HG03378 (cell line): Measurements from ENCODE around the gene KRTAP3-1.
"Not testable (repeated sequence)": the region's sequence is repeated elsewhere in the genome, so short reads cannot be mapped to it uniquely, and the experiment has no call there.

Experiments used
- ATAC-seq: cut with Tn5 transposase; IDR thresholded peaks from one replicate; pipeline ENCODE4 v1.9.1; 2021; ENCODE audit warnings: mild to moderate bottlenecking, moderate library complexity; ENCODE audit not compliant: unreplicated experiment

KRTAP3-1 gene

DNA sequence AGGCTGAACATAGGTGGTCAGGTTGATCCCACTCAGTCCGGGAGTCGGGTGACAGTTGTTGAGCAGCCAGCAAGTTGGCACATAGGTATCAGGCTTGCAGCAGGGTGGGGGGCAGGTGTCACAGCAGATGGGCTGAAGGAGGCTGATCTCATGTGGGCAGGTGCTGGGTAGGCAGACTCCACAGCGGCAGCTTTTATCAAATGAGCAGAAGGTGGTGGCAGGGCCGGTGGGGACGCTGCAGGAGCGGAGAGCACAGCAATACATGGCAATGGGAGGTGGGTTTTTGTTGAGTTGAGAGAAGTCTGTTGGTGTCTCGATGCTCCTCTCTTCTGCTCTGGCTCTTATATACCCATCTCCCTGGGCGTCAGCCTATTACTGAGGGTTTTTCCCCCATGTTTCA, at the start of gene KRTAP3-1:
Gene KRTAP3-1, minus strand, starts transcription at position 318 of the 400 bp plus-strand sequence. Its CDS starts 54 bp downstream, at position 264.
- ATAC-seq, result no peak

DNA sequence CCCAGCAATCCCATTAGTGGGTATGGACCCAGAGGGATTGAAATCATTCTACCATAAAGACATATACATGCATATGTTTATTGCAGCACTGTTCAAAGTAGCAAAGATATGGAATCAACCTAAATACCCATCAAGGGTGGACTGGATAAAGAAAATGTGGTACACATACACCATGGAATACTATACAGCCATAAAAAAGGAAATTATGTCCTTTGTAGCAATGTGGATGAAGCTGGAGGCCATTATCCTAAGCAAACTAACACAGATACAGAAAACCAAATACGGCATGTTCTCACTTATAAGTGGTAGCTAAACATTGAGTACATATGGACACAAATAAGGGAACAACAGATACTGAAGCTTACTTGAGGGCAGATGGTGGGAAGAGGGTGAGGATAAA, 48.6 kb upstream of the KRTAP3-1 start:
- no peak for ATAC-seq

DNA sequence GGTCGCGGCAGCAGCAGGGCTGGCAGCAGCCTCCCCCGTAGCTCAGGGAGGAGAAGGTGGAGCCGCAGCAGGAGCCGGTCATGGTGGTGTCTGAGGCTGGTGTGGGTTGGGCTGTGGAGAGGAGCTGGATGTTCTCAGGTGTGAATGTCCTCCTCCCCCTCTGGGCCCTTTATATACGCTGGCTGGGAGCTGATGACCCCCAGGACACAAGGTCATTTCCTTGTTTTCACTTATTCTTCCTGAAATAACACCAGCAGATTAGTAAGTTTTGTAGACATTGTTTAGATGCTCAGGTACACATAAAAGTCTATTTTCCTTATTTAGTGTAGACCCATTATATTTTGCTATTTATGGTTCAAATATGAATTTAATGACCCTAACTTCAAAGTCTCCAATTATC, 46.2 kb upstream of the KRTAP3-1 start, which contains the start of gene KRTAP2-2:
Gene KRTAP2-2, minus strand, starts transcription at position 101 of the 400 bp plus-strand sequence. Its CDS starts 19 bp downstream, at position 82.
- not testable (repeated sequence) for ATAC-seq

DNA sequence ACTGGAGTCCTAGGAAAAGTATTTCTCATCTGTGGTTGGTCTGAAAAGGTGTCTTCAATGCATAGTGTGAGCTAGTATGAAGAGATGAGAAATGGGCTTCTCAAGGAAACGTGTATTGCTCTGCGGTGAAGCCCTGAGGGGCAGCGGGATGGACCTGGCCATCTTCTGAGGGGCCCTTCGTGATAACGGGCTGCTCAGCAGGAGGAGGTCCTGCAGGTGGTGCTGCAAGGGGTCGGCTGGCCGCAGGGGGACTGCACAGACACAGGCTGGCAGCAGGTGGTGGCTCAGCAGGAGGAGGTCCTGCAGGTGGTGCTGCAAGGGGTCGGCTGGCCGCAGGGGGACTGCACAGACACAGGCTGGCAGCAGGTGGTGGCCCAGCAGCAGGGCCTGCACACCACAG, 45.6 kb upstream of the KRTAP3-1 start:
- not testable (repeated sequence) for ATAC-seq

DNA sequence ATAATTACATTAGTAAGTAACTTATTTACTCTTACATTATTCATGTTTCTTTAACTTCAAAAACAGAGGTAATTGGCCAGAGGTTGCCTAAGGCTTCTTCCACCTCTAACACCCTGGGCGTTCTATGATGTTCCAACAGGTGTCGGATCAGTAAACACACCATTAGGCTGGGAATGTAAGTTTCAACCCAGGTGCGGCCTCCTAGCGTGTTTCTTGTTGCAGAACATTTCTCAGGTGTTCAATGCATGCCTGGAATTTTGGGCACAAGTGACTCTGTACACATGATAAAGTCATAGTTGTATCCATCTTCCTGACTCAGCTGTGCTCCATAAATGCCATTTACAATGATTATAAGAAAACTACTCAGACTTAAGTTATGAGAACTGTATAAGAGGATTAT, 45.1 kb upstream of the KRTAP3-1 start:
- no peak for ATAC-seq

DNA sequence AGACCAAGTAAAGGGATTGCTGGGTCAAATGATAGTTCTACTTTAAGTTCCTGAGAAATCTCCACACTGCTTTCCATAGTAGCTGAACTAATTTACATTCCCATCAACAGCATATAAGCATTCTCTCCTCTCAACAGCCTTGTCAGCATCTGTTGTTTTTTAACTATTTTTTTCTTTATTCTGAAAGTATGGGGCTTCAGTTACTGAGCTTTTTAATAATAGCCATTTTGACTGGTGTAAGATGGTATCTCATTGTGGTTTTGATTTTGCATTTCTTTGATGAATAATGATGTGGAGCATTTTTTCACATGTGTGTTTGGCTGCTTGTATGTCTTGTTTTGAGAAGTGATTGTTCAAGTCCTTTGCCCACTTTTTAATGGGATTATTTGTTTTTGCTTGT, 43.6 kb upstream of the KRTAP3-1 start:
- ATAC-seq, result no peak

DNA sequence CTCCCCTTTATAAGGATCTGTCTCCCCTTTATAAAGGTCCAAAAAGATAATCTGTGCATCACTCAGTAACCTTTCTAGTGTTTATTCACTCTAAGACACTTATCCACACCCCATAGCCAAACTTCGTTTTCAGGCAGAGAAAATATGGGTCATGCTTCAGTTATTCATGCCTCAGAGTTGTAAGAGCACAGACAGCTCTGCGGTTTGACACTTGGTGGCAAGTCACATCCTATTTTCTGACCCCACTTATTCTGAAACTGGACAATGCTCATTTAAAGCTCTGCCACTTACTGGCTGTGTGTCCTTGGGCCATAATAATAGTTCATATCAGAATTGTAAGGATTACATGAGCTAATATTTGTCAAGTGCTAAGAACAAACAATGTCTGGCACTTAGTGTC, 40.2 kb upstream of the KRTAP3-1 start:
- no peak for ATAC-seq

DNA sequence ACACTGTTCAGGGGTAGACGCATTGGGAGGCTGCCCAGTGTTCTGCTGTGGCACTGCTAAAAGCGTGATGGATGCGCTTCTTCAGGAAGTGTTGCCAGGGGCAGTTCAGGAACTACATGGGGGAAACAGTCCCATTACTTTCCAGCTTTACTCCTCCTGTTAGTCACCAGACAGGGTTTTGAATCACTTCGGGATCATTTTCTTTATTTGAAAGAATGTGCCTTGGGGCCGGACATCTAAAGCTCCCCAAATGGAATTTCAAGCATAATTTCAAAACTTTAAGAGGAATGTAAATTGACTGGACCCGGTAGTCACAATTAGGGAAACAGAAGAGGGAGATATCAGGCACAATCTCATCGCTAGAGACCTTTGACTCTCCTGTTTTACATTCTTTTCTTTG, 39.5 kb upstream of the KRTAP3-1 start:
- ATAC-seq, result no peak

DNA sequence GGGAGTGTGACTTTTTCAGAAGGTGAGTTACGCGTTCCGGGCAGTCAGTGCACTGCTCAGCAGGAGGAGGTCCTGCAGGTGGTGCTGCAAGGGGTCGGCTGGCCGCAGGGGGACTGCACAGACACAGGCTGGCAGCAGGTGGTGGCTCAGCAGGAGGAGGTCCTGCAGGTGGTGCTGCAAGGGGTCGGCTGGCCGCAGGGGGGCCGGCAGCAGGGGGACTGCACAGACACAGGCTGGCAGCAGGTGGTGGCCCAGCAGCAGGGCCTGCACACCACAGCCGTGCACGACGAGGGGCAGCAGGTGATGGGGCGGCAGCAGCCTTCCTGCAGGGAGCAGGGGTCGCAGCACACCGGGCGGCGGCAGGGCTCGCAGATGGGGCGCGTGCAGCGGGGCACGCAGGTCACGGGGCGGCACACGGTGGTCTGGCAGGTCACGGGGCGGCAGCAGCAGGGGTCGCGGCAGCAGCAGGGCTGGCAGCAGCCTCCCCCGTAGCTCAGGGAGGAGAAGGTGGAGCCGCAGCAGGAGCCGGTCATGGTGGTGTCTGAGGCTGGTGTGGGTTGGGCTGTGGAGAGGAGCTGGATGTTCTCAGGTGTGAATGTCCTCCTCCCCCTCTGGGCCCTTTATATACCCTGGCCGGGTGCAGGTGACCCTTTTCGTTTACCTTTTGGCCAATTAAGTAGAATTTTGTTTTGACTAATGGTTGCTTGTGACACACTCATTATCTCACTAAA, 38.0 kb upstream of the KRTAP3-1 start, which contains the start of gene KRTAP2-1:
Gene KRTAP2-1, minus strand, starts transcription at position 582 of the 731 bp plus-strand sequence. Its CDS starts 49 bp downstream, at position 533.
- ATAC-seq, result not testable (repeated sequence)

DNA sequence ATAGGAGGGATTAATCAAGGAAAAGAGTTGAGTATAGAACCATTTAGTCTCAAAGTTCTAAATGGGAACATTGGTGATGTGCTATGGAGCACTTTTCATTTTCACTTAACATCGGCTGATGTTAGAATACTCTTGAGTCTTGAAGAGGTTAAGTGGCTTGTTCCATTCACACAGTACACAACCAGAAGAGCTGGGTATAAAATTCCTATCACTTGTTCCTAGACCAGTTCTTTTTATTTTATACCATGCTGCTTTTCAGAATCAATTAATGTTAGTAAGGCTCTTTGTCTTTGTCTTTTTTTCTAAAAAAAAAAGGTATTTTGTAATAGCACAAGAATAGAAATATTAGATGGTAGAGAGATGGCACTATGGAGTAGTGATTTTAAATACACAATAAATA, 34.0 kb upstream of the KRTAP3-1 start:
- no peak for ATAC-seq

DNA sequence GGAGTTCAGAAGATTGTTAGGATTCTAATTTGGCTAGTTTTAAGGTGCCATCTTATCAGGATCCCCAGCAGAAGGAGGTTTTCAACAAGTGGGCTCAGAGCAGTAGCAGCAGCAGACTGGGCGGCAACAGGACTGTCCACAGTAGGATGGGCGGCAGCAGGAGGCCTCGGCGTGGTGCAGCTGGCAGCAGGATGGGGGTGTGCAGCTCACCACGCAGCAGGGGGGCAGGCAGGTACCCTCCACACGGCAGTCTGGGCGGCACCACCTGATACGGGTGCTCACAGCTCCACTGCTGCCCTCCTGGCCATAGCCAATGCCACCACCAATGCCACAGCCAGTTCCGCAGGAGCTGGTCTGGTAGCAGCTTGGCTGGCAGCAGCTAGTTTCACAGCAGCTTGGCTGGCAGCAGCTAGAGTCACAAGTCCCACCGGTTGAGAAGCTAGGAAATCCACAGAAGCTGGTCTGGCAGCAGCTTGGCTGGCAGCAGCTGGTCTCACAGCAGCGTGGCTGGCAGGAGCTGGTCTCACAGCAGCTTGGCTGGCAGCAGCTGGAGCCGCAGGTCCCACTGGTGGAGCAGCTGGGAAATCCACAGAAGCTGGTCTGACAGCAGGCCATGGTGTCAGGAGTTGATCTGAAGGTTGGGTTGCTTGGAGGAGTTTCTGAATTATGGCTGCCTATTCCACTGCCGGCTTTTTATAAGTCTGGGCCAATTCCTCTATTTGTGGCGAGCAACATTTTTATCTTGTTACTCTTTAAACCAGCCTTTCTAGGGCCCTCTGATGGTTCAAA, 32.0 kb upstream of the KRTAP3-1 start, which contains the start of gene KRTAP1-1:
Gene KRTAP1-1, minus strand, starts transcription at position 668 of the 789 bp plus-strand sequence. Its CDS starts 53 bp downstream, at position 615.
- ATAC-seq, result not testable (repeated sequence)

DNA sequence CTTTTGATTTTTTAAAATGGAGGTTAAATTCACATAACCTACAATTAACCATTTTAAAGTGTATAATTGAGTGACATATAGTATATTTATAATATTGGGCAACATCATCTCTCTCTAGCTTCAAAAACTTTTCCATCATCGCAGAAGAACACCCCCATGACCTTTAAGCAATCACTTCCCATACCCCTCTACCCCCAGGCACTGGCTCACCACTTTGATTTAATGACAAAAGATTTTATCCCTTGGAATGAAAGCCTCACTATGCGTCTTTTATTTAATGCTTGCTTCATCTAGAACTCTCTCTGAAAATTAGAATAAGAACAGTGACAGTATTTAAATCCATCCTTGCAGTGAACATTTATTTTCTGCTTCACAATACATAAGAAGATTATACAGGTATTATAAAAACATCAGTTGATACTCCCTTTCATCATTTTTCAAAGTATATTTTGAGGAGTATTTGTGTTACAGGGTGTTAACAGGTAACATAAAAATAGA, 29.0 kb upstream of the KRTAP3-1 start:
- no peak for ATAC-seq

DNA sequence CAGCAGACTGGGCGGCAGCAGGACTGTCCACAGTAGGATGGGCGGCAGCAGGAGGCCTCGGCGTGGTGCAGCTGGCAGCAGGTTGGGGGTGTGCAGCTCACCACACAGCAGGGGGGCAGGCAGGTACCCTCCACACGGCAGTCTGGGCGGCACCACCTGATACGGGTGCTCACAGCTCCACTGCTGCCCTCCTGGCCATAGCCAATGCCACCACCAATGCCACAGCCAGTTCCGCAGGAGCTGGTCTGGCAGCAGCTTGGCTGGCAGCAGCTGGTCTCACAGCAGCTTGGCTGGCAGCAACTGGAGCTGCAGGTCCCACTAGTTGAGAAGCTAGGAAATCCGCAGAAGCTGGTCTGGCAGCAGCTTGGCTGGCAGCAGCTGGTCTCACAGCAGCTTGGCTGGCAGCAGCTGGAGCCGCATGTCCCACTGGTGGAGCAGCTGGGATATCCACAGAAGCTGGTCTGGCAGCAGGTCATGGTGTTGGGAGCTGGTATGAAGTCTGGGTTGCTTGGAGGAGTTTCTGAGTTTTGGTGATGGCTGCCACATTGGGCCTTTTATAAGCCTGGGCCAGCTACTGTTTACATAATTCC, 25.5 kb upstream of the KRTAP3-1 start, which contains the start of gene KRTAP1-3:
Gene KRTAP1-3, minus strand, starts transcription at position 529 of the 590 bp plus-strand sequence. Its CDS starts 53 bp downstream, at position 476.
- ATAC-seq, result not testable (repeated sequence)

DNA sequence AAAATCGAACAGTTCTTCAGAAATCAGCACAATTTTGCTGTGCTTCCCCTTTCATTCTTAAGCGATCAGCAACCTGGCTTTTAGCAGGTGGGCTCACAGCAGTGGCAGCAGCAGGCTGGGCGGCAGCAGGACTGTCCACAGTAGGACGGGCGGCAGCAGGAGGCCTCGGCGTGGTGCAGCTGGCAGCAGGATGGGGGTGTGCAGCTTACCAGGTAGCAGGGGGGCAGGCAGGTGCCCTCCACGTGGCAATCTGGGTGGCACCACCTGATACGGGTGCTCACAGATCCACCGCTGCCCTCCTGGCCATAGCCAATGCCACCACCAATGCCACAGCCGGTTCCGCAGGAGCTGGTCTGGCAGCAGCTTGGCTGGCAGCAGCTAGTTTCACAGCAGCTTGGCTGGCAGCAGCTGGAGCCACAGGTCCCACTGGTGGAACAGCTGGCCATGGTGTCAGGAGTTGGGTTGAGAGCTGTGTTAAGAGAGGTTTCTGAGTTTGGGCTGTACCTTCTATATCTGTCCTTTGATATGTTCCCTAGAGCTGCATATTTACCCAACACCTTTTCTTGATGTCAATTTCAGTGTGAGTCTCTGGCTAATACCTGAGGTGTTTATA, 20.8 kb upstream of the KRTAP3-1 start, which contains the start of gene KRTAP1-4:
Gene KRTAP1-4, minus strand, starts transcription at position 563 of the 613 bp plus-strand sequence. Its CDS starts 117 bp downstream, at position 446.
- no peak for ATAC-seq

DNA sequence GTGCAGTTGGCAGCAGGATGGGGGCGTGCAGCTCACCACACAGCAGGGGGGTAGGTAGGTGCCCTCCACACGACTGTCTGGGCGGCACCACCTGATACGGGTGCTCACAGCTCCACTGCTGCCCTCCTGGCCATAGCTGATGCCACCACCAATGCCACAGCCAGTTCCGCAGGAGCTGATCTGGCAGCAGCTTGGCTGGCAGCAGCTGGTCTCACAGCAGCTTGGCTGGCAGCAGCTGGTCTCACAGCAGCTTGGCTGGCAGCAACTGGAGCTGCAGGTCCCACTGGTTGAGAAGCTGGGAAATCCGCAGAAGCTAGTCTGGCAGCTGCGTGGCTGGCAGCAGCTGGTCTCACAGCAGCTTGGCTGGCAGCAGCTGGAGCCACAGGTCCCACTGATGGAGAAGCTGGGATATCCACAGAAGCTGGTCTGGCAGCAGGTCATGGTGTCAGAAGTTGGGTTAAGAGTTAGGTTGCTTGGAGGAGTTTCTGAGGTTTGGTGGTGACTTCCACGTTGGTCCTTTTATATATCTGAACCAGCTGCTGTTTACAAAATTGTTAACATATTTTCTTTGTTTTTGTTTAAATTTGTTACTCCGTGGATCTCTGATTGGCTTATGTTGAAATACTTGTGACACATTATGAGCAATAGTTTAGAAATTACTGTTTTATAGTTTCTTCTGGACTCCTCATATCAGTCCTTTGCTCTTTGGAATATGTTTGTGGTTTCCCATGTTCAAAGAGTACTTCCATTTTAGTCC, 18.0 kb upstream of the KRTAP3-1 start, which contains the start of gene KRTAP1-5:
Gene KRTAP1-5, minus strand, starts transcription at position 494 of the 757 bp plus-strand sequence. Its CDS starts 53 bp downstream, at position 441.
- ATAC-seq, result no peak

DNA sequence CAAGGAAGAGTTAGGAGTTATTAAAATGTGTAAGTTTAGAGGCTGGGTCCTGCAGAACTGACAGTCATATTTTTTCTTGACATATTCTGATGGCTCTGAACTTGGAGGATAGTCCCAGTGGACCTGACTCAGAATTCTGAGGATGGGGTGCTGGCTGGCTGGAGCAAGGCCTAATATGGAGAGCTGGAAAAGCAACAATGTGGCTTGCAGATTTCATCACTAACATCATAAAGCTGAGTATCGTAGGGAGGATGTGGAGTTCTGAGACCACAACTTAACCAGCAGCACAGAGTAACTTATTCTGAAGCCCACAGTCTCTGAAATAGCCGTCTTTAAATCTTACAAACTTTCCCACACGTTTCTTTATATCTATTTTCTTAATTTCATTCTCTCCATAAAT, 15.8 kb upstream of the KRTAP3-1 start:
- no peak for ATAC-seq

DNA sequence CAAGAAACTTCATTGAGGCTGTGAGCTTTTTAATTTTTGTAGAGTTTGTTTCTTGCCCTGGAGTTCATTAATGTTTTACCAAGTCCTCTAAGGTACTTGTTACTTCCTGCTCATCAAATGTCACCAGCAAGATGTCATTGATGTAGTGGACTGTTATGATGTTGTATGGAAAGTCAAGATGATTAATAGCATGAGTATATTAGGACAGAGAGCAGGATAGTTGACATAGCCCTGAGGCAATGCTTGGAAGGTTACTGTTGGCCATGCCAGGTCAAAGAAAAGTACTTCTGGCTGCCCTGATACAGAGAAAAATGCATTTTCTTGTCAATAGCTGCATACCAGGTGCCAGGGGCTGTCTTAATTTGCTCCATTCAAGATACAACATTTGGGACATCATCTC, 11.4 kb upstream of the KRTAP3-1 start:
- no peak for ATAC-seq

DNA sequence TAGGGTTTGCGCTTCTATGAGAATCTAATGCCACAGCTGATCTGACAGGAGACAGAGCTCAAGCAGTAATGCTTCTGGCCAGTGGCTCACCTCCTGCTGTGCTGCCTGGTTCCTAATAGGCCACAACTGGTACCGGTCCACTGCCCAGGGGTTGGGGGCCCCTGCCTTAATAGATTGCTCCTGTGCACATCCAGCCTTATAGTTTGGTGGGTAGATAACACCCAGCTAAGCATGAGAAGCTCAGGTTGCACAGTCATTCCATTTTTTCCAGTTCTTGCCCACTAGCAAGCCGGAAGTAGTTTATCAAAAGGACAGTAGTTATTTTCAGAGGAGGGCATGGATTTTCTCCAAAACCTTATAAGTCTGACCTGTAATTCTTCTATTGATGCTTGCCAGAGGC, 10.5 kb upstream of the KRTAP3-1 start:
- no peak for ATAC-seq

DNA sequence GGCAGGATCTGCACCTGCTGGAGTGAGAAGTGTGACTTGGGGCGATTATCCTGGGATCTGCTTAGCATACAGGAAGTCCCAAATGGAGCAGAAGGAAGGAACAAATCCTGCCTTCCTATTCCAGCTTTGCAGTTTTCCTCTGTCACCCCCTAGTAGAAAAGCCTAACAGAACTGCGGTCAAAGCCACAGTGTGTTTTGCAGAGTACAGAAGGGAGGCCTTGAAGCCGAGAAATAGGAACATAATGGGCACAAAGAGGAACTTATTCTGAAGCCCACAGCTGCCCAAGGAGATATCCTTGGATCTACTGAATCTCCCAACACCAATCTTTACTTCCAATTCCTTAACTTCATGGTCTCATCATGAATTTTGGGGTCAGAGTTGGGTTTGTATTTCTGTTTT, 9.6 kb upstream of the KRTAP3-1 start:
- no peak for ATAC-seq
